Measurements from ENCODE around the gene NHS. TPM values are rescaled to one million over a fixed set of nuclear protein-coding genes. Genes with fewer than 3 reads are reported as not detected.

Gene NHS
- total and polyA plus RNA-seq, 4 donors, result 14.1 to 17.7 (median 15.8) TPM

GRCh38 chrX:17595456-17596035 is 220.5 kb downstream of the NHS start:
- Histone ChIP-seq H3K27me3 (ENCODE audit: control insufficient read depth, insufficient read depth, low read length) (peaks cover 13% of the 10 kb centered on the region), H3K36me3 (ENCODE audit: control insufficient read depth, insufficient read depth, low read length) (no peaks in the 10 kb centered on the region), H3K4me3 (ENCODE audit: low read depth, low read length) (no peak overlapping the region), H3K9me3 (ENCODE audit: control insufficient read depth, insufficient read depth, low read length) (no peaks in the 10 kb centered on the region), H3K27ac (ENCODE audit: low read depth, low read length) (no peak overlapping the region), H3K4me1 (ENCODE audit: control insufficient read depth, insufficient read depth, low read length) (peaks cover 4% of the 10 kb centered on the region)
- 20% methylated on average over 1 of the region's 3 CpGs for WGBS (ENCODE audit: insufficient coverage)
- no peak for DNase-seq (ENCODE audit: low read depth in 4 of 6, low spot score in 6 of 6)

- Histone ChIP-seq H3K4me1 (ENCODE audit: control insufficient read depth, insufficient read depth, low read length) (peaks cover 4% of the 10 kb centered on the region), H3K9me3 (ENCODE audit: control insufficient read depth, insufficient read depth, low read length) (no peaks in the 10 kb centered on the region), H3K27me3 (ENCODE audit: control insufficient read depth, insufficient read depth, low read length) (peaks cover 9% of the 10 kb centered on the region), H3K27ac (ENCODE audit: low read depth, low read length) (no peak overlapping the region), H3K4me3 (ENCODE audit: low read depth, low read length) (no peak overlapping the region), H3K36me3 (ENCODE audit: control insufficient read depth, insufficient read depth, low read length) (no peaks in the 10 kb centered on the region)
- DNase-seq (ENCODE audit: low read depth in 4 of 6, low spot score in 6 of 6), result peak in 1 of 6 donors; percentile 64
Observed at GRCh38 chrX:17596061-17596460, 221.1 kb downstream of the NHS start.

DNA sequence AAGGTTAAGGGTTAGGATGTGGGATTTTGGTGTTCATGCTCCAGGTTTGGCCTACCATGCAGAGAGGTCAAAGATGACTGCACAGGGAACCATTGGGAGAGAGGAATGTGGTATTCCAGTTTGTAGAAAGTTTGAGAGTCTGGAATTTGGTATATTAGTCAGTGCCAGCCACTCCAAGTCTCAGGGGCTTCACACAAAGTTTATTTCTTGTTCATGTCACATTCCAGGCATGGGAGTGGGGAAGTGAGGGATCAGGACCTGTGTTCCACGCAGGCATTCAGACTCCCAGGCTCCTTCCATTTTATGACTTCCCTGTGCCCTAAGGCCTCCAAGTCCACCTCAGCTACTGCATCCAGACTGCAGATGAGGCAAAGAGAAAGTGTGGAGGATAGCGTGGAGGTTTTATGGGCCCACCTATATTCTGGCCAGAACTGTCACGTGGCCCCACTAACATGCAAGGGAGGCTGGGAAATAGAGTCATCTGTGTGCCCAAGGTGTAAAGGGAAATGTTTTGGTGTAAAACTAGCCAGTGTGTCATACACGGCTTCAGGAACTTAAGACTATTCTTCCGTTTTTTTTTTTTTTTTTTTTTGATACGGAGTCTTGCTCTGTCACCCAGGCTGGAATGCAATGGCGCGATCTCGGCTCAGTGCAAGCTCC is 221.7 kb downstream of the NHS start:
- Histone ChIP-seq H3K9me3 (ENCODE audit: control insufficient read depth, insufficient read depth, low read length) (no peaks in the 10 kb centered on the region), H3K4me1 (ENCODE audit: control insufficient read depth, insufficient read depth, low read length) (peaks cover 4% of the 10 kb centered on the region), H3K27me3 (ENCODE audit: control insufficient read depth, insufficient read depth, low read length) (peaks cover 9% of the 10 kb centered on the region), H3K4me3 (ENCODE audit: low read depth, low read length) (no peak overlapping the region), H3K27ac (ENCODE audit: low read depth, low read length) (no peak overlapping the region), H3K36me3 (ENCODE audit: control insufficient read depth, insufficient read depth, low read length) (no peaks in the 10 kb centered on the region)
- 78% methylated on average over 2 of the region's 9 CpGs for WGBS (ENCODE audit: insufficient coverage)
- no peak for DNase-seq (ENCODE audit: low read depth in 4 of 6, low spot score in 6 of 6)

DNA sequence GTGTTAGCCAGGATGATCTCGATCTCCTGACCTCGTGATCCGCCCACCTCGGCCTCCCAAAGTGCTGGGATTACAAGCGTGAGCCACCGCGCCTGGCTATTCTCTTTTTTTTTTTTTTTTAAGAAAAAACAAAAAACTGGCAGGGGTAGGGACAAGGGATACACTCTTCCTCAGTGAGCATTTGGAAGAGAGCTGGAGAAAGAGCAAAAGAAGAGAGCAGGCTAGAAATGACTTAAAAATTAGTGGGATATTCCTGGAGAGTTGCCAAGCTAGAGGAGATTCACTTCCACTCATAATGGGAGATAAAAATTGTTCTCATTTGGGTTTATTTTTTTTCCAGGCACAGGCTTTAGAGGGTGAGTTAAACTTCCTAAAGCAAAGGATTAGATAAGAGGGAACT is 222.3 kb downstream of the NHS start:
- WGBS (ENCODE audit: insufficient coverage), result no CpG with 5 or more reads among the region's 7 CpGs
- H3K4me1 ChIP-seq (ENCODE audit: control insufficient read depth, insufficient read depth, low read length), result peaks cover 4% of the 10 kb centered on the region
- H3K27ac ChIP-seq (ENCODE audit: low read depth, low read length), result peak overlapping the region; percentile 42

GRCh38 chrX:17597836-17598439 is 222.9 kb downstream of the NHS start:
- peak in 3 of 6 donors; percentile 17 to 85 (median 29) for DNase-seq (ENCODE audit: low read depth in 4 of 6, low spot score in 6 of 6)
- H3K27me3 ChIP-seq (ENCODE audit: control insufficient read depth, insufficient read depth, low read length), result peaks cover 13% of the 10 kb centered on the region
- H3K4me1 ChIP-seq (ENCODE audit: control insufficient read depth, insufficient read depth, low read length), result peaks cover 4% of the 10 kb centered on the region
- no peak overlapping the region for H3K4me3 ChIP-seq (ENCODE audit: low read depth, low read length)
- no peaks in the 10 kb centered on the region for H3K36me3 ChIP-seq (ENCODE audit: control insufficient read depth, insufficient read depth, low read length)
- peak overlapping the region; percentile 42 for H3K27ac ChIP-seq (ENCODE audit: low read depth, low read length)
- WGBS (ENCODE audit: insufficient coverage), result 34% methylated on average over 4 of the region's 6 CpGs
- H3K9me3 ChIP-seq (ENCODE audit: control insufficient read depth, insufficient read depth, low read length), result no peaks in the 10 kb centered on the region

More for the DNA sequence above, 222.3 kb downstream of the NHS start:
- Histone ChIP-seq H3K4me3 (ENCODE audit: low read depth, low read length) (no peak overlapping the region), H3K27me3 (ENCODE audit: control insufficient read depth, insufficient read depth, low read length) (peaks cover 12% of the 10 kb centered on the region), H3K36me3 (ENCODE audit: control insufficient read depth, insufficient read depth, low read length) (no peaks in the 10 kb centered on the region), H3K9me3 (ENCODE audit: control insufficient read depth, insufficient read depth, low read length) (no peaks in the 10 kb centered on the region)
- DNase-seq (ENCODE audit: low read depth in 4 of 6, low spot score in 6 of 6), result no peak

DNA sequence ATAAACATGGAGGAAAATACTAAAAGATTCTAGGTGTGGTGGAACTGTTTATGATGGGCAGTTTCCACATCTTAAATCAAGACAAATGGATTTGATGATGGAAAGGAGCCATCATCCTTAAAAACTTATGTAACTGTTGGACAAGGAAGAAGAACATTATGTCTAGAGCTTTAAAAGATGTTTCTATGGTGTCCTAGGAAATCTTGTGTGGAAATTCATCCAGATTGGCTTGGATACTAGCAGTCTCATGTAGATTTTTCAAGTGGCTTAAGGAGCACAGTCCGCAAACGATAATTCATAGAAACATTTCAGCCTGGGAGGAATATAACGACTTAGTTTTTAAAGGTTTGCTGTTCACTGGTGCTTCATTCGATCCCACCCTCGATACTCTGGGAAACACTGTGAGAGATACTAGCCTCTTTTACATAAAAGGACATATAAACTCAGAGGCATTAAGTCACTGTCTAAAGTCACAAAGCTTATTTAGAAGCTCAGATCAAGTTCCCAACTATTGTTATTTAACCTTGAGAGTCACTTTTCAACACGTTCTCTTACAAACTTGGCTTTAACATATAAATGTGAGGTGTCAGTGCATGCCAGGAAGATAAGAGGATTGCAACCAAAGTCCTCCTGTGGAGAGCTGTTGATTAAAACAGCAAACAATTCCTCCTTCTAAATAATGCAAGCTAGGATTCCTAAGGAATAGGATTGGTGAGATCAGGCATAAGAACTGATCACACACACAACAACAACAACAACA is 226.6 kb downstream of the NHS start:
- no CpG with 5 or more reads among the region's 6 CpGs for WGBS (ENCODE audit: insufficient coverage)
- no peak for DNase-seq (ENCODE audit: low read depth in 4 of 6, low spot score in 6 of 6)
- no peaks in the 10 kb centered on the region for H3K9me3 ChIP-seq (ENCODE audit: control insufficient read depth, insufficient read depth, low read length)
- no peaks in the 10 kb centered on the region for H3K36me3 ChIP-seq (ENCODE audit: control insufficient read depth, insufficient read depth, low read length)
- H3K4me1 ChIP-seq (ENCODE audit: control insufficient read depth, insufficient read depth, low read length), result peaks cover 8% of the 10 kb centered on the region
- no peak overlapping the region for H3K27ac ChIP-seq (ENCODE audit: low read depth, low read length)
- no peak overlapping the region for H3K4me3 ChIP-seq (ENCODE audit: low read depth, low read length)
- H3K27me3 ChIP-seq (ENCODE audit: control insufficient read depth, insufficient read depth, low read length), result peaks cover 6% of the 10 kb centered on the region

GRCh38 chrX:17602245-17602644 is 227.2 kb downstream of the NHS start:
- Histone ChIP-seq H3K27me3 (ENCODE audit: control insufficient read depth, insufficient read depth, low read length) (peaks cover 4% of the 10 kb centered on the region), H3K36me3 (ENCODE audit: control insufficient read depth, insufficient read depth, low read length) (no peaks in the 10 kb centered on the region), H3K4me3 (ENCODE audit: low read depth, low read length) (no peak overlapping the region), H3K4me1 (ENCODE audit: control insufficient read depth, insufficient read depth, low read length) (peaks cover 8% of the 10 kb centered on the region), H3K27ac (ENCODE audit: low read depth, low read length) (no peak overlapping the region), H3K9me3 (ENCODE audit: control insufficient read depth, insufficient read depth, low read length) (no peaks in the 10 kb centered on the region)
- DNase-seq (ENCODE audit: low read depth in 4 of 6, low spot score in 6 of 6), result no peak

DNA sequence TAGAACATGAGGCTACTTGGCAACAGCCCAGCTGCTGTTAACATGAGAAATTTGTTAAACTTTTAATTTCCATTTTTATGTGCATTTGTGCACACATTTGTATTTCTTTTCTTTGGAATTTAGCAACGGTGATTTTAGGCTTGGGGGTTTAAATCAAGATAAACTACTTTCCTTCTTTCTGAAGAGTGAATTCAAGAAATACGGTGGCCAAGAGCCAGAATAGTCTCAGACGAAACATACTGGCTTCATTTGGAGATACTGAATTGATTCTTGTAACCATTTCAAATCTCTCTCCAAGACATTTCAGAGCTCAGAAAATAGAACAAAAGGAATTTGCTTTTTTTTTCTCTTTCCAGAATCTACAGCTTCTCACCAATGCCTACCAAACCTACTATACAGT is 228.2 kb downstream of the NHS start:
- H3K27ac ChIP-seq (ENCODE audit: low read depth, low read length), result no peak overlapping the region
- H3K9me3 ChIP-seq (ENCODE audit: control insufficient read depth, insufficient read depth, low read length), result no peaks in the 10 kb centered on the region
- peak in 1 of 6 donors; percentile 64 for DNase-seq (ENCODE audit: low read depth in 4 of 6, low spot score in 6 of 6)
- H3K4me3 ChIP-seq (ENCODE audit: low read depth, low read length), result no peak overlapping the region
- H3K36me3 ChIP-seq (ENCODE audit: control insufficient read depth, insufficient read depth, low read length), result no peaks in the 10 kb centered on the region
- no CpG with 5 or more reads among the region's 3 CpGs for WGBS (ENCODE audit: insufficient coverage)
- peaks cover 4% of the 10 kb centered on the region for H3K4me1 ChIP-seq (ENCODE audit: control insufficient read depth, insufficient read depth, low read length)
- peaks cover 4% of the 10 kb centered on the region for H3K27me3 ChIP-seq (ENCODE audit: control insufficient read depth, insufficient read depth, low read length)

GRCh38 chrX:17605676-17606075 is 230.7 kb downstream of the NHS start:
- no peak overlapping the region for H3K27ac ChIP-seq (ENCODE audit: low read depth, low read length)
- no peak overlapping the region for H3K4me3 ChIP-seq (ENCODE audit: low read depth, low read length)
- 0% methylated on average over 1 of the region's 3 CpGs for WGBS (ENCODE audit: insufficient coverage)
- H3K36me3 ChIP-seq (ENCODE audit: control insufficient read depth, insufficient read depth, low read length), result no peaks in the 10 kb centered on the region
- peaks cover 4% of the 10 kb centered on the region for H3K4me1 ChIP-seq (ENCODE audit: control insufficient read depth, insufficient read depth, low read length)
- no peak for DNase-seq (ENCODE audit: low read depth in 4 of 6, low spot score in 6 of 6)
- no peaks in the 10 kb centered on the region for H3K9me3 ChIP-seq (ENCODE audit: control insufficient read depth, insufficient read depth, low read length)
- peaks cover 4% of the 10 kb centered on the region for H3K27me3 ChIP-seq (ENCODE audit: control insufficient read depth, insufficient read depth, low read length)

Data from spinal cord (tissue), 10 donors.